BE2C (cell line): Measurements from ENCODE around the gene GRM4.

Source experiments
- DNase-seq: peaks from one replicate; pipeline ENCODE4 v3.0.0-alpha.2; 2020
- H3K27me3 ChIP-seq: fragments of 250-450 bp; sonication (Bioruptor Pico); 2 replicates; pipeline ENCODE4 v1.5.1; 2020; ENCODE audit warnings: mild to moderate bottlenecking
- H3K36me3 ChIP-seq: fragments of 250-450 bp; sonication (Bioruptor Pico); 2 replicates; pipeline ENCODE4 v1.5.1; 2020; ENCODE audit warnings: mild to moderate bottlenecking
- H3K4me1 ChIP-seq: fragments of 250-450 bp; sonication (Bioruptor Pico); 2 replicates; pipeline ENCODE4 v1.5.1; 2020
- H3K4me3 ChIP-seq: 2 replicates; pipeline ENCODE4 v1.5.1; 2011; ENCODE audit warnings: low read depth, low read length
- H3K9me3 ChIP-seq: fragments of 250-450 bp; sonication (Bioruptor Pico); 2 replicates; pipeline ENCODE4 v1.5.1; 2020
- TF ChIP-seq, protein P1 (sequence below): IDR thresholded peaks from 2 replicates; pipeline ENCODE4 v1.5.1; 2012; ENCODE audit warnings: mild to moderate bottlenecking, low read depth, low read length

Gene GRM4

DNA sequence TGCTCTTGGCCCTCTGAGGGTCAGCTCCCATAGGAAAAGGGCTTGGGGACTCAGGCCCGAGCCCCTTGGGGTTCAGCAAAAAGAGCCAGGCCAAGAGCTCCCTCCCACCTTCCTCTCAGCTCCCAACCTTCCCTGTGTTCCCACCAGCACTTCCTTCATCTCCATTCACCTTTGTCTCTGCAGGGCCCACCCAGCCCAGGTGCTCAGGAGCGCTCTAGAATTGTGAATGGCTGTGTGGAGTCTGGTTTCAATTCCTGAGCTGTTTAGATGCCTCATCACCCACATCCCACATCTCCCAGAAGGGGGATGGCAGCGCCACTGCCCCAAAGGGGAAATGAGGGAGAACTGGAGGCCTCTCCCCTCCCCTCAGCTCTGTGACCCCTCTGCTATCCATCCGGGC, 7.7 kb downstream of the GRM4 start:
- Histone ChIP-seq H3K4me3 (no peak overlapping the region), H3K9me3 (no peaks in the 10 kb centered on the region), H3K27me3 (no peaks in the 10 kb centered on the region), H3K4me1 (no peaks in the 10 kb centered on the region; the same call in 1 of the 2 replicates), H3K36me3 (no peaks in the 10 kb centered on the region)
- TF ChIP-seq, protein P1, sequence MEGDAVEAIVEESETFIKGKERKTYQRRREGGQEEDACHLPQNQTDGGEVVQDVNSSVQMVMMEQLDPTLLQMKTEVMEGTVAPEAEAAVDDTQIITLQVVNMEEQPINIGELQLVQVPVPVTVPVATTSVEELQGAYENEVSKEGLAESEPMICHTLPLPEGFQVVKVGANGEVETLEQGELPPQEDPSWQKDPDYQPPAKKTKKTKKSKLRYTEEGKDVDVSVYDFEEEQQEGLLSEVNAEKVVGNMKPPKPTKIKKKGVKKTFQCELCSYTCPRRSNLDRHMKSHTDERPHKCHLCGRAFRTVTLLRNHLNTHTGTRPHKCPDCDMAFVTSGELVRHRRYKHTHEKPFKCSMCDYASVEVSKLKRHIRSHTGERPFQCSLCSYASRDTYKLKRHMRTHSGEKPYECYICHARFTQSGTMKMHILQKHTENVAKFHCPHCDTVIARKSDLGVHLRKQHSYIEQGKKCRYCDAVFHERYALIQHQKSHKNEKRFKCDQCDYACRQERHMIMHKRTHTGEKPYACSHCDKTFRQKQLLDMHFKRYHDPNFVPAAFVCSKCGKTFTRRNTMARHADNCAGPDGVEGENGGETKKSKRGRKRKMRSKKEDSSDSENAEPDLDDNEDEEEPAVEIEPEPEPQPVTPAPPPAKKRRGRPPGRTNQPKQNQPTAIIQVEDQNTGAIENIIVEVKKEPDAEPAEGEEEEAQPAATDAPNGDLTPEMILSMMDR = no peak
- no peak for DNase-seq

DNA sequence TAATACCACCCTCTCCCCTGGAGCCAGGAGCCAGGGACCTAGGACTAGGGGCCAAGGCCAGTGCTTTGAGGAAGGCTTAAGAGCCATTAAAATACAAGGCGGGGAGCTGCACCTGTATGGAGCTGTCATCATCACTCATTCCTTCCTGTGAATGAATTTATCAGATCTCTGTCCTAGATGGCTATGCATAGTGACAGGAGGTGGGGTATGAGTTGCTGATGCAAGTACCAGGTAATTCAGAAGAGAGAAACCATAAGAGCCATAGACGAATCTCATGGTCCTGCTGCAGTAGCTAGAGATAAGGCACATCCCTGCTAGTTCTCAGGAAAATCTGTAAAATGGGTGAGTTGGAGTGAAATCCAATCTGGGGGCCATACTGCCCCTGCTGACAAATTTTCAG, 10.3 kb downstream of the GRM4 start:
- no peak overlapping the region for H3K4me3 ChIP-seq
- no peak for DNase-seq
- TF ChIP-seq, protein P1 = no peak
- H3K36me3 ChIP-seq = no peaks in the 10 kb centered on the region
- H3K27me3 ChIP-seq = no peaks in the 10 kb centered on the region
- H3K9me3 ChIP-seq = no peaks in the 10 kb centered on the region
- H3K4me1 ChIP-seq = peaks cover 4% of the 10 kb centered on the region; the same call in 1 of the 2 replicates

DNA sequence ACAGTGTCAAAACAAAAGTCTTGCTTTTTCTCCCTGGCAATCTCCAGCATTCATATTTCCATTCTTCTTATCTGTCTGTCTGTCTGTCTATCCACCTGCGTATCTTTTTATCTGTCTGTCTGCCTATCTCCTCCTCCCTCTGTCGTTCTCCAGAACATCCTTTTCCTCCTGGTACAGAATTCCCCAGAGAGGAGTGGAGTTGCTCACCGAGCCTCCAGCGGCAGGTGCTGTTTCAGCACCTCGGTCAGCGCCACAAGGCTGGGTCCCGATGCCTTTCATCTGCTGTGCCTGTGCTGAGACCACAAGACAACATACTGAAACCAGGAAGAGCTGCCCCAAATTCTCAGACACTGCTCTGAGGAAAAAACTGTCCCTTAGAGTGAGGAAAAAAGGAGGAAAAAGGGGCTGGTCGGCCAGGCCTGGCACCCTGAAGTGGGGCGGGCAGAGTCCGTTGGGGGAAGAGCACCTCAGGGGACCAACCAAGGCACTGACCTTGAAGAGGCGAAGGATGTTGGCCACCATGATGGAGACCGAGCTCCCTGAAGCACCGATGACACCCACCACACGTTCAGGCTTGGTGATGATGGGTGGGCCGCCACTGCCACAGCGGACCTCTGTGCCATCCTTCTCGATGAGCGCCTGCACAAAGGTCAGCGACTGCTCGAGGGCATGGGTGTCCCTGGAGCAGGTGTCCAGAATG, 13.3 kb downstream of the GRM4 start:
- TF ChIP-seq, protein P1 = 0 out of 2 replicates have a peak, but pooled peaks have one; percentile 13
- Histone ChIP-seq H3K9me3 (no peaks in the 10 kb centered on the region), H3K27me3 (no peaks in the 10 kb centered on the region), H3K36me3 (no peaks in the 10 kb centered on the region), H3K4me3 (no peak overlapping the region), H3K4me1 (peaks cover 4% of the 10 kb centered on the region; the same call in 1 of the 2 replicates)
- peak; percentile 39 for DNase-seq

DNA sequence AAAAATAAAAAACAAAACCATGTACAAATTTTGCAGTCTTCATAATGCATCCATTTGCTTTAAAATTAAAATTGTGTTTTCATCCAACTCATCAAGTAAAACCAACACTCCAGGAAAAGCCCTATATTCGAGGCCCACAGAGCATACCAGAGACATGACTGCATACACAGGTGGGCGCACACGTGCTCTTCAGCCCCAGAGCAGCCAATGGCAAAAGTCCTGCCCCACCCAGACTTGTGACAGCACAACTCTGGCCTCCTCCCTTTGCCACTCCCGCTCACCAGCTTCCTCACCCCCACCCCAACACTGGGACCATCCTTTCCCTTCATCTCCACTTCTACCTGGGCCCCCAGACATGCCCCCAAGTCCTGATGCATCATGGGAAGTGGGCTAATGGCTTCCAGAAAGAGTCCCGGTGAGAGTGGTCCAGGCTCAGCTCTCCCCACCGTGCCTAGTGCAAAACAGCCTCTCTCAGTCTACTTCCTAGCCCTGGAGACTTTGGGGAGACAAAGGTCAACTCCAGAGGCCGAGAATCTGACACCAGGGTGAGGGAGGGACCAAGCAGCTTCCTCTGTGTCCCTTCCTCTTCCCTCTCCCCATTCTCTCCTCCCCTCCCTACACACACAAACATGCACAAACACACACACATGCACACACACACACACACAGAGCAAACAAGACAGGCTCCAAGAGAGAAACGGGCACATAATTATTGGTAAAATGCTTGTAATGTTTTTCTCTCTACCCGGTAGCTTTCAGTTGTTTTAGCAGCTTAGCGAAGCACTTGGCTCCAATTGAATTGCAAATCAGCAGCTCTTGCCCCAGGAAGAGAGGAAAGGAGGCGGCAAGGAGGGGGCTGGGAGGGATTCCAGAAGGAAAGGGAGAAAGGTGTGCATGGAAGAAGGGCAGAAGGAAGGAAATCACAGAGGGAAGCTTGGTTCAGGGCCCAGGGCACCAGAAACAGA, 14.3 kb downstream of the GRM4 start:
- Histone ChIP-seq H3K4me3 (no peak overlapping the region), H3K27me3 (no peaks in the 10 kb centered on the region), H3K9me3 (no peaks in the 10 kb centered on the region), H3K4me1 (peaks cover 4% of the 10 kb centered on the region; the same call in 1 of the 2 replicates), H3K36me3 (no peaks in the 10 kb centered on the region)
- DNase-seq = no peak
- TF ChIP-seq, protein P1 = no peak

DNA sequence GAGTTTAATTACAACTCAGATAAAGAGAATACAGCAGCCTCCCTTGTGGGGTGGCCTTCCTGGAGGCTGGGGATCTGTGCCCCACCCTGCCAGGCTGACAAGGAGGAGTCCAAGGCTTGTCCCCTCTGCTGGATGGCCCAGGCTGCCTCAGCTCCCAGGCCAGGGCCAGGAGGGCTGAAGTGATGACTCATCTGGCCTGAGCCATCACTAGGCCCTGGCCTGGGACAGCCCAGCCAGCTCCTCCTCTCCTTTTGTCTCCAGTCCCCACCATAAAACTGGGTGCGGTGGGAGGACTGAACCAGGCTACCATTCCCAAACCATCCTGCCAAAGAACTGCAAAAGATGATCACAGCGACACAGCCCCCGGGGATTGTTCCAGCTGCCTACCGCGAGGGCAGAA, 15.0 kb downstream of the GRM4 start:
- Histone ChIP-seq H3K36me3 (no peaks in the 10 kb centered on the region), H3K4me3 (no peak overlapping the region), H3K4me1 (peaks cover 4% of the 10 kb centered on the region; the same call in 1 of the 2 replicates), H3K9me3 (no peaks in the 10 kb centered on the region), H3K27me3 (no peaks in the 10 kb centered on the region)
- no peak for DNase-seq
- TF ChIP-seq, protein P1 = no peak
